GM13977 (cell line): Measurements from ENCODE around the gene GGCX.

Source experiments
- DNase-seq: peaks from one replicate; pipeline ENCODE4 v3.0.0; 2012; ENCODE audit warnings: low spot score
- CTCF ChIP-seq: IDR thresholded peaks from 2 replicates; pipeline ENCODE4 v1.5.1; 2012; ENCODE audit warnings: mild to moderate bottlenecking, control low read depth; ENCODE audit not compliant: insufficient read depth; ENCODE audit errors: extremely low read depth, missing control alignments
- in situ Hi-C: fragments of 300-500 bp; cut with MboI; formaldehyde crosslinking; loops from one replicate; pipeline ENCODE4 v1.12.0; 2022; ENCODE audit warnings: low sequenced_read_pairs, low pct_unique_long_range_greater_than_20kb, mixed read lengths, inconsistent platforms; ENCODE audit not compliant: unreplicated experiment

GGCX gene

GRCh38 chr2:85541262-85541661, 20.0 kb downstream of the GGCX start:
- in situ Hi-C loops = no loop called here
- TF ChIP-seq CTCF = no peak
- DNase-seq = no peak

- TF ChIP-seq CTCF = no peak
- in situ Hi-C loops = no loop called here
- DNase-seq = no peak
Observed at GRCh38 chr2:85540133-85540648, 21.1 kb downstream of the GGCX start.

GRCh38 chr2:85539361-85540132, 21.7 kb downstream of the GGCX start:
- peak; percentile 69 for DNase-seq
- no peak for TF ChIP-seq CTCF
- in situ Hi-C loops = no loop called here

GRCh38 chr2:85538507-85539360, 22.6 kb downstream of the GGCX start, which contains the start of gene MAT2A:
Gene MAT2A (plus strand): TSS chr2:85539168. CDS start chr2:85539288, 120 bp downstream.
- TF ChIP-seq CTCF = peak; percentile 76
- in situ Hi-C loops = no loop called here
- DNase-seq = peak; percentile 95

GRCh38 chr2:85537600-85538506, 23.4 kb downstream of the GGCX start:
- TF ChIP-seq CTCF = peak; percentile 15
- peak; percentile 36 for DNase-seq
- in situ Hi-C loops = no loop called here

- in situ Hi-C loops = no loop called here
- DNase-seq = no peak
- TF ChIP-seq CTCF = no peak
Observed at GRCh38 chr2:85536479-85536878, 24.8 kb downstream of the GGCX start.
